Measurements from ENCODE around the gene NTNG2. TPM values are rescaled to one million over a fixed set of nuclear protein-coding genes. Genes with fewer than 3 reads are reported as not detected.

Gene NTNG2
- total and polyA plus RNA-seq, 2 donors (not counting 1 experiment from before 2014, with no cell fraction given) = 1.3 to 2.1 TPM

- H3K36me3 ChIP-seq (ENCODE audit: control insufficient read depth, insufficient read depth, low read length) = no peaks in the 10 kb centered on the region
- H3K4me1 ChIP-seq (ENCODE audit: control insufficient read depth, extremely low read depth, insufficient read depth, low read length) = no peaks in the 10 kb centered on the region
- no peaks in the 10 kb centered on the region for H3K9me3 ChIP-seq (ENCODE audit: control insufficient read depth, insufficient read depth, low read depth, low read length)
- H3K9ac ChIP-seq (ENCODE audit: insufficient read depth, low read length) = no peak overlapping the region
- TF ChIP-seq EZH2 (IDR thresholded peaks at IDR 0.05; ENCODE audit: low read length, missing control alignments) (no peak), CTCF (conservative IDR thresholded peaks at IDR 0.05 in 1 of 2, IDR thresholded peaks at IDR 0.05 in 1 of 2; ENCODE audit: low read depth in 1 of 2, low read length in 2 of 2) (no peak)
- no peak overlapping the region for H3K27ac ChIP-seq (ENCODE audit: insufficient read depth, low read length)
- peaks cover 30% of the 10 kb centered on the region for H3K27me3 ChIP-seq (ENCODE audit: control insufficient read depth, insufficient read depth, low read length)
- no peak for DNase-seq (ENCODE audit: low read depth in 2 of 2)
- no peak overlapping the region for H3K4me3 ChIP-seq (replicated peaks in 1 of 4; ENCODE audit: control extremely low read depth in 1 of 4, insufficient read depth in 1 of 4, low read depth in 3 of 4, low read length in 4 of 4)
- H4K20me1 ChIP-seq (ENCODE audit: control insufficient read depth, extremely low read depth, insufficient read depth, low read length) = no peaks in the 10 kb centered on the region
- H2AFZ ChIP-seq (ENCODE audit: low read length) = no peak overlapping the region
- H3K79me2 ChIP-seq (ENCODE audit: control insufficient read depth, insufficient read depth, low read length) = no peaks in the 10 kb centered on the region
- H3K4me2 ChIP-seq (ENCODE audit: extremely low read depth, insufficient read depth, low read length) = no peak overlapping the region
Measured at GRCh38 chr9:132234535-132234934, 72.7 kb downstream of the NTNG2 start.

GRCh38 chr9:132235125-132235524, 73.3 kb downstream of the NTNG2 start:
- H3K4me1 ChIP-seq (ENCODE audit: control insufficient read depth, extremely low read depth, insufficient read depth, low read length) = no peaks in the 10 kb centered on the region
- H3K4me2 ChIP-seq (ENCODE audit: extremely low read depth, insufficient read depth, low read length) = no peak overlapping the region
- no peak overlapping the region for H3K4me3 ChIP-seq (replicated peaks in 1 of 4; ENCODE audit: control extremely low read depth in 1 of 4, insufficient read depth in 1 of 4, low read depth in 3 of 4, low read length in 4 of 4)
- H3K79me2 ChIP-seq (ENCODE audit: control insufficient read depth, insufficient read depth, low read length) = no peaks in the 10 kb centered on the region
- H3K9ac ChIP-seq (ENCODE audit: insufficient read depth, low read length) = no peak overlapping the region
- H3K9me3 ChIP-seq (ENCODE audit: control insufficient read depth, insufficient read depth, low read depth, low read length) = no peaks in the 10 kb centered on the region
- H3K27me3 ChIP-seq (ENCODE audit: control insufficient read depth, insufficient read depth, low read length) = peaks cover 29% of the 10 kb centered on the region
- H2AFZ ChIP-seq (ENCODE audit: low read length) = no peak overlapping the region
- no peaks in the 10 kb centered on the region for H3K36me3 ChIP-seq (ENCODE audit: control insufficient read depth, insufficient read depth, low read length)
- H4K20me1 ChIP-seq (ENCODE audit: control insufficient read depth, extremely low read depth, insufficient read depth, low read length) = no peaks in the 10 kb centered on the region
- no peak for TF ChIP-seq EZH2 (IDR thresholded peaks at IDR 0.05; ENCODE audit: low read length, missing control alignments)
- no peak for TF ChIP-seq CTCF (conservative IDR thresholded peaks at IDR 0.05 in 1 of 2, IDR thresholded peaks at IDR 0.05 in 1 of 2; ENCODE audit: low read depth in 1 of 2, low read length in 2 of 2)
- H3K27ac ChIP-seq (ENCODE audit: insufficient read depth, low read length) = no peak overlapping the region
- DNase-seq (ENCODE audit: low read depth in 2 of 2) = no peak

- H4K20me1 ChIP-seq (ENCODE audit: control insufficient read depth, extremely low read depth, insufficient read depth, low read length) = no peaks in the 10 kb centered on the region
Measured at GRCh38 chr9:132235894-132236661, 74.2 kb downstream of the NTNG2 start.

More at GRCh38 chr9:132235894-132236661, 74.2 kb downstream of the NTNG2 start:
- no peaks in the 10 kb centered on the region for H3K36me3 ChIP-seq (ENCODE audit: control insufficient read depth, insufficient read depth, low read length)
- H3K9me3 ChIP-seq (ENCODE audit: control insufficient read depth, insufficient read depth, low read depth, low read length) = no peaks in the 10 kb centered on the region
- no peak overlapping the region for H3K27ac ChIP-seq (ENCODE audit: insufficient read depth, low read length)
- H3K4me2 ChIP-seq (ENCODE audit: extremely low read depth, insufficient read depth, low read length) = no peak overlapping the region
- TF ChIP-seq CTCF (conservative IDR thresholded peaks at IDR 0.05 in 1 of 2, IDR thresholded peaks at IDR 0.05 in 1 of 2; ENCODE audit: low read depth in 1 of 2, low read length in 2 of 2) = peak; percentile 93 to 94
- no peak for TF ChIP-seq EZH2 (IDR thresholded peaks at IDR 0.05; ENCODE audit: low read length, missing control alignments)
- H3K9ac ChIP-seq (ENCODE audit: insufficient read depth, low read length) = no peak overlapping the region
- no peak overlapping the region for H3K4me3 ChIP-seq (replicated peaks in 1 of 4; ENCODE audit: control extremely low read depth in 1 of 4, insufficient read depth in 1 of 4, low read depth in 3 of 4, low read length in 4 of 4)
- H3K27me3 ChIP-seq (ENCODE audit: control insufficient read depth, insufficient read depth, low read length) = peaks cover 29% of the 10 kb centered on the region
- no peak overlapping the region for H2AFZ ChIP-seq (ENCODE audit: low read length)
- H3K4me1 ChIP-seq (ENCODE audit: control insufficient read depth, extremely low read depth, insufficient read depth, low read length) = no peaks in the 10 kb centered on the region
- DNase-seq (ENCODE audit: low read depth in 2 of 2) = peak; percentile 44 to 63
- H3K79me2 ChIP-seq (ENCODE audit: control insufficient read depth, insufficient read depth, low read length) = no peaks in the 10 kb centered on the region
